Neuronal stem cell (in vitro differentiated cells): Measurements from ENCODE around the gene NARS2. TPM values are rescaled to one million over a fixed set of nuclear protein-coding genes. Genes with fewer than 3 reads are reported as not detected.

Source experiments
- DNase-seq: peaks from one replicate; pipeline ENCODE4 v3.0.0-alpha.2; 2013; ENCODE audit warnings: low spot score
- H2AFZ ChIP-seq: one replicate; pipeline ENCODE4 v1.6.1; 2013; ENCODE audit warnings: mild to moderate bottlenecking, low read length, inconsistent platforms
- H2AK5ac ChIP-seq: 2 replicates; pipeline ENCODE4 v1.6.1; 2013; ENCODE audit warnings: low read depth, mild to moderate bottlenecking, inconsistent platforms, low read length, moderate library complexity, mixed read lengths
- H2BK120ac ChIP-seq: 2 replicates; pipeline ENCODE4 v1.6.1; 2013; ENCODE audit warnings: low read depth, mild to moderate bottlenecking, inconsistent platforms, low read length, moderate library complexity, mixed read lengths
- H2BK12ac ChIP-seq: one replicate; pipeline ENCODE4 v1.6.1; 2013; ENCODE audit warnings: low read length, inconsistent platforms
- H2BK15ac ChIP-seq: 2 replicates; pipeline ENCODE4 v1.6.1; 2013; ENCODE audit warnings: mild to moderate bottlenecking, low read length, inconsistent platforms, mixed read lengths
- H2BK5ac ChIP-seq: one replicate; pipeline ENCODE4 v1.6.1; 2013; ENCODE audit warnings: inconsistent platforms, mild to moderate bottlenecking, low read length, moderate library complexity
- H3K14ac ChIP-seq: one replicate; pipeline ENCODE4 v1.6.1; 2013; ENCODE audit warnings: low read length, inconsistent platforms
- H3K18ac ChIP-seq: 2 replicates; pipeline ENCODE4 v1.6.1; 2013; ENCODE audit warnings: low read length, inconsistent platforms
- H3K23ac ChIP-seq: 2 replicates; pipeline ENCODE4 v1.6.1; 2013; ENCODE audit warnings: low read depth, mild to moderate bottlenecking, mixed read lengths, low read length, inconsistent platforms; ENCODE audit not compliant: poor library complexity
- H3K27ac ChIP-seq: replicated peaks from 3 replicates; pipeline ENCODE4 v1.5.1; 2013; ENCODE audit warnings: low read length, inconsistent platforms
- H3K27me3 ChIP-seq, 3 experiments: 2 replicates each; pipeline ENCODE4 v1.6.1; 2013; ENCODE audit warnings: low read length in 3 of 3, mild to moderate bottlenecking in 2 of 3, inconsistent platforms in 1 of 3, low read depth in 1 of 3, mixed read lengths in 1 of 3, moderate library complexity in 1 of 3; ENCODE audit not compliant: control insufficient read depth in 3 of 3, insufficient read depth in 3 of 3
- H3K36me3 ChIP-seq, 2 donors: replicated peaks in 1 of 2; 2 replicates each; pipeline ENCODE4 v1.6.1; 2013; ENCODE audit warnings: low read length in 2 of 2; ENCODE audit not compliant: control insufficient read depth in 2 of 2, insufficient read depth in 2 of 2
- H3K4ac ChIP-seq: 2 replicates; pipeline ENCODE4 v1.6.1; 2013; ENCODE audit warnings: inconsistent platforms, mild to moderate bottlenecking, low read length, moderate library complexity
- H3K4me1 ChIP-seq, 2 donors: 1 replicate in 1 of 2; 2 replicates in 1 of 2; pipeline ENCODE4 v1.6.1; 2013; ENCODE audit warnings: low read length in 2 of 2, low read depth in 1 of 2; ENCODE audit not compliant: control insufficient read depth in 2 of 2, insufficient read depth in 1 of 2
- H3K4me2 ChIP-seq: one replicate; pipeline ENCODE4 v1.6.1; 2013; ENCODE audit warnings: mild to moderate bottlenecking, low read length, inconsistent platforms; ENCODE audit not compliant: insufficient read depth, poor library complexity, severe bottlenecking
- H3K4me3 ChIP-seq, 2 donors: 2 replicates each; pipeline ENCODE4 v1.5.1; 2013; ENCODE audit warnings: low read length in 2 of 2, mild to moderate bottlenecking in 2 of 2, inconsistent platforms in 1 of 2, moderate library complexity in 1 of 2
- H3K79me1 ChIP-seq: one replicate; pipeline ENCODE4 v1.6.1; 2013; ENCODE audit warnings: low read depth, mild to moderate bottlenecking, inconsistent platforms, low read length, moderate library complexity
- H3K9ac ChIP-seq: one replicate; pipeline ENCODE4 v1.6.1; 2013; ENCODE audit warnings: mild to moderate bottlenecking, low read depth, low read length, inconsistent platforms; ENCODE audit not compliant: poor library complexity
- H3K9me3 ChIP-seq, 2 donors: replicated peaks in 1 of 2; 2 replicates each; pipeline versions ENCODE3 to v1.6.1; 2013; ENCODE audit warnings: low read length in 2 of 2, mild to moderate bottlenecking in 2 of 2, inconsistent platforms in 1 of 2, low read depth in 1 of 2, mixed read lengths in 1 of 2, moderate library complexity in 1 of 2; ENCODE audit not compliant: control insufficient read depth in 2 of 2, insufficient read depth in 1 of 2
- H4K8ac ChIP-seq: one replicate; pipeline ENCODE4 v1.6.1; 2013; ENCODE audit warnings: low read depth, mild to moderate bottlenecking, inconsistent platforms, low read length, moderate library complexity
- H4K91ac ChIP-seq: one replicate; pipeline ENCODE4 v1.6.1; 2013; ENCODE audit warnings: low read length, low read depth, mild to moderate bottlenecking, inconsistent platforms; ENCODE audit not compliant: poor library complexity
- WGBS, 2 donors: extraction: QIAGEN DNeasy Blood & Tissue Kit; methylation state at CpG; one replicate each; pipeline ENCODE4 v1.1.7; 2013; ENCODE audit warnings: missing lambda C conversion rate in 2 of 2, mixed read lengths in 1 of 2; ENCODE audit not compliant: insufficient read length in 2 of 2, insufficient replicate concordance in 1 of 2; ENCODE audit errors: extremely low coverage in 2 of 2; 5-methylcytosine and 5-hydroxymethylcytosine counted together
- polyA plus RNA-seq, 2 experiments: library from polyadenylated mRNA; stranded (reverse); fragments of 200-250 nt; gene quantifications; one replicate each; pipeline ENCODE4 v1.2.3, GENCODE V29; 2013

Gene NARS2
- 31.1 TPM for polyA plus RNA-seq (2013, experiment 1 of 2)
- polyA plus RNA-seq (2013, experiment 2 of 2), result 35.1 TPM

GRCh38 chr11:78574386-78575381, at the start of gene NARS2:
Gene NARS2 (minus strand): TSS chr11:78574864. CDS start chr11:78574488, 376 bp downstream.
- no CpG with 5 or more reads among the region's 60 CpGs for WGBS, 2 donors
- Histone ChIP-seq H2BK15ac (peak within 1 kb of the TSS; percentile 20), H3K4ac (no peak within 1 kb of the TSS), H2BK12ac (peak within 1 kb of the TSS; percentile 86), H3K23ac (peak within 1 kb of the TSS; percentile 47), H3K36me3 (peaks cover 5 to 33% of the 10 kb centered on the region in 2 donors), H3K18ac (peak within 1 kb of the TSS; percentile 84), H4K8ac (no peak within 1 kb of the TSS), H3K27ac (peak within 1 kb of the TSS; percentile 29), H3K9me3 (no peaks in the 10 kb centered on the region), H3K27me3 (peaks cover 0 to 4% (median 0%) of the 10 kb centered on the region in 3 experiments), H2BK5ac (peak within 1 kb of the TSS; percentile 27), H2BK120ac (no peak within 1 kb of the TSS), H4K91ac (no peak within 1 kb of the TSS), H2AFZ (peak within 1 kb of the TSS; percentile 91), H3K79me1 (no peaks in the 10 kb centered on the region), H3K4me3 (peak within 1 kb of the TSS; percentile 73 to 91), H3K4me2 (peak within 1 kb of the TSS; percentile 84), H2AK5ac (peak within 1 kb of the TSS; percentile 78), H3K9ac (peak within 1 kb of the TSS; percentile 94), H3K4me1 (no peaks in the 10 kb centered on the region), H3K14ac (peak within 1 kb of the TSS; percentile 9)
- DNase-seq, result peak; percentile 95

GRCh38 chr11:78622666-78623065, 48.0 kb upstream of the NARS2 start:
- H3K14ac ChIP-seq, result no peak overlapping the region
- no peak overlapping the region for H2BK5ac ChIP-seq
- H2AK5ac ChIP-seq, result no peak overlapping the region
- H3K4me2 ChIP-seq, result no peak overlapping the region
- no CpG with 5 or more reads among the region's 5 CpGs for WGBS, 2 donors
- H2BK12ac ChIP-seq, result no peak overlapping the region
- no peak overlapping the region for H2AFZ ChIP-seq
- no peak overlapping the region for H2BK15ac ChIP-seq
- H3K9me3 ChIP-seq, result peaks cover 1 to 2% of the 10 kb centered on the region in 2 donors
- H3K79me1 ChIP-seq, result no peaks in the 10 kb centered on the region
- H3K4me1 ChIP-seq, result no peaks in the 10 kb centered on the region
- H3K27me3 ChIP-seq, result no peaks in the 10 kb centered on the region
- no peak for DNase-seq
- H3K9ac ChIP-seq, result no peak overlapping the region
- H3K36me3 ChIP-seq, result no peaks in the 10 kb centered on the region
- H4K8ac ChIP-seq, result no peak overlapping the region
- H3K4ac ChIP-seq, result no peak overlapping the region
- H3K23ac ChIP-seq, result no peak overlapping the region
- no peak overlapping the region for H3K4me3 ChIP-seq
- H3K18ac ChIP-seq, result no peak overlapping the region
- no peak overlapping the region for H3K27ac ChIP-seq
- no peak overlapping the region for H4K91ac ChIP-seq
- no peak overlapping the region for H2BK120ac ChIP-seq

GRCh38 chr11:78620159-78620558, 45.5 kb upstream of the NARS2 start:
- Histone ChIP-seq H2BK12ac (no peak overlapping the region), H3K23ac (no peak overlapping the region), H3K27me3 (no peaks in the 10 kb centered on the region), H3K4ac (no peak overlapping the region), H4K91ac (no peak overlapping the region), H2AK5ac (no peak overlapping the region), H2BK120ac (no peak overlapping the region), H3K36me3 (no peaks in the 10 kb centered on the region), H3K79me1 (no peaks in the 10 kb centered on the region), H3K18ac (no peak overlapping the region), H3K4me2 (no peak overlapping the region), H3K9me3 (peaks cover 1 to 2% of the 10 kb centered on the region in 2 donors), H3K14ac (no peak overlapping the region), H2BK5ac (no peak overlapping the region), H3K4me1 (no peaks in the 10 kb centered on the region), H3K9ac (no peak overlapping the region), H2BK15ac (no peak overlapping the region), H3K27ac (no peak overlapping the region), H3K4me3 (no peak overlapping the region), H4K8ac (no peak overlapping the region), H2AFZ (no peak overlapping the region)
- WGBS, 2 donors, result no CpG with 5 or more reads among the region's 2 CpGs
- DNase-seq, result no peak

GRCh38 chr11:78615724-78616123, 41.1 kb upstream of the NARS2 start:
- Histone ChIP-seq H3K27me3 (no peaks in the 10 kb centered on the region), H3K23ac (no peak overlapping the region), H3K9me3 (peaks cover 1 to 2% of the 10 kb centered on the region in 2 donors), H4K91ac (no peak overlapping the region), H2BK12ac (no peak overlapping the region), H3K4me2 (no peak overlapping the region), H3K18ac (no peak overlapping the region), H3K4me3 (no peak overlapping the region), H3K9ac (no peak overlapping the region), H3K14ac (no peak overlapping the region), H3K27ac (no peak overlapping the region), H2BK5ac (no peak overlapping the region), H3K36me3 (no peaks in the 10 kb centered on the region), H3K4ac (no peak overlapping the region), H2AK5ac (no peak overlapping the region), H2BK15ac (no peak overlapping the region), H3K79me1 (no peaks in the 10 kb centered on the region), H2AFZ (no peak overlapping the region), H4K8ac (no peak overlapping the region), H3K4me1 (no peaks in the 10 kb centered on the region), H2BK120ac (no peak overlapping the region)
- no CpG with 5 or more reads among the region's 1 CpG for WGBS, 2 donors
- no peak for DNase-seq
